Kidney epithelial cell (primary cell): ENCODE results near the gene TOR4A. TPM values are rescaled to one million over a fixed set of nuclear protein-coding genes. Genes with fewer than 3 reads are reported as not detected.

Experiments used
- DNase-seq: peaks from one replicate; pipeline ENCODE4 v3.0.0-alpha.2; 2010; ENCODE audit warnings: low read depth
- H3K27me3 ChIP-seq: 2 replicates; pipeline ENCODE4 v1.6.0; 2011; ENCODE audit warnings: low read length; ENCODE audit not compliant: control insufficient read depth, insufficient read depth
- H3K36me3 ChIP-seq: 2 replicates; pipeline ENCODE4 v1.5.1; 2011; ENCODE audit warnings: low read length; ENCODE audit not compliant: control insufficient read depth, insufficient read depth
- H3K4me3 ChIP-seq: 2 replicates; pipeline ENCODE4 v1.5.1; 2011; ENCODE audit warnings: low read depth, mild to moderate bottlenecking, control low read depth, low read length
- CTCF ChIP-seq: IDR thresholded peaks from 2 replicates; pipeline ENCODE4 v1.5.1; 2011; ENCODE audit warnings: mild to moderate bottlenecking, moderate library complexity, low read length, control low read depth, inconsistent platforms; ENCODE audit not compliant: insufficient read depth, poor library complexity, severe bottlenecking
- total RNA-seq: library from RNA; depleted of rRNA; stranded (reverse); fragments of >200 nt; gene quantifications from 2 replicates; pipeline ENCODE4 v1.2.3, GENCODE V29; 2015

The TOR4A gene
- total RNA-seq, 1 donor from 2014 or later, result 33.5 TPM

- no peak for TF ChIP-seq CTCF
- no peak overlapping the region for H3K4me3 ChIP-seq
- peaks cover 17% of the 10 kb centered on the region for H3K27me3 ChIP-seq
- no peaks in the 10 kb centered on the region for H3K36me3 ChIP-seq
- DNase-seq, result no peak
Measured at GRCh38 chr9:137313956-137314560, 36.5 kb downstream of the TOR4A start.

DNA sequence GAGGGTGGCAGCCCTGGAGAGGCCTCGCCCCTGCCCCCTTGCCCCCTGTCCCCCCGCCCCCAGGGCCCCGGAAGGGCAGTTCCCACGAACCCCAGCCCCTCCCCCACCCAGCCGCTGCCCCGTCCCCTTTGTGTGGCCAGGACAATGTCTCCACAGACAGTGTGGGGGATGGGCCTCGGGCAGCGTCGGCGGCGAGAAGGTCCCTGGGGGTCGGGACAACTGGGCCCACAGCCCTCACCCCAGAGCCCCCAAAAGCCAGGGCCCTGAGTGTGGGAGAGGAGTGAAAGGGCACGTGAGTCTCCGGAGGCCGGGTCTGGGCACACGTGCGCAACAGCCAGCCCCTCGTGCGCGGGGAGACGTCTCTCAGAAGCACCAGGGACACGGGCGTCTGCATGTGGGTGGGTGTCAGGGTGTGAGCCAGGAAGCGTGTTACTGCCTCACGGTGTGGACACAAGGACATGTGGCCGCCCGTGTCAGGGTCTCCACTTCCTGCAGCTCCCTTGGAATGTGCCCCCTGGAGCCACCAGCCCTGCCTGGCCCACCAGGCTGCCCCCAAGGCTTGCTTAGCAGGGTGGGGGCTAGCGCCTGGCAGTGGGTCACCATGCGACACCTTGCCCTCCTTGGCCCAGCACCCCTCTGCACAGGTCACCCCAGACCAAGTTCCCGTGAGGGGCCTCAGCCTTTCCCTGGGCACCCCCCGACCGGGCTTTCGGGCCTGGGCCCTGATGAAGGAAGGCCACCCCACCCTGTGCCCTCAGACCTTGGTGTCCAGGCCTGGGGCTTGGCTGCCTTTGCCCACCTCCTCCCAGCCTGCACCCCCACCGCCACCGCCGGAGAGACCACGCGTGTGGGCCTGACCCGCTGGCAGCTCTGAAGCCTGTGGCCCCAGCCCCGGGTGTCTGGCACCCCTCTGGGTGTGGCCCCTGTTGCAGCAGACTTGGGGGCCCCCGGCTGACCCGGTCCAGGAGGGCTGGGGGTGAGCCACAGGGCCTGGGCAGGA, 37.3 kb downstream of the TOR4A start:
- no peak for TF ChIP-seq CTCF
- Histone ChIP-seq H3K27me3 (peaks cover 17% of the 10 kb centered on the region), H3K4me3 (no peak overlapping the region), H3K36me3 (no peaks in the 10 kb centered on the region)
- no peak for DNase-seq

DNA sequence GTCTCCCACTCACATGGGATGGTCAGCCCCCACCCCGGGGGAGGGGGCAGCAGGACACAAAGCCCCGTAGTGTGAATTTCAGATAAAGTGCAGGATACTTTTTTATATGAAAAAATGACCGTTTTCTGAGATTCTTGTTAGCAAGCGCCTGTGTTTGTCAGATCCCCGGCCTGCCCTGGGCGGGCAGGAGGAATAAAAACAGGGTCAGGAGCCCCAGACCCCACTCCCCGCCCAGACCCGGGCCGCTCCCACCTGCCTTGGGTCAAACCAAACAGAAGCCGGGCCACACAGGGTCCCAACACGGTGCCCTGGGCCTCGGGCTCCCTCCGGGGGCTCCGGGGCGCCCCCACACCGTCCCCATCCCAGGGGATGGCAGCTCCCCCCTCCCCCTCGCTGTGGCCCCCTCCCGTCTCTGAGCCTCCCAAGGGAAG, 38.1 kb downstream of the TOR4A start:
- TF ChIP-seq CTCF, result no peak
- DNase-seq, result no peak
- Histone ChIP-seq H3K4me3 (no peak overlapping the region), H3K36me3 (no peaks in the 10 kb centered on the region), H3K27me3 (peaks cover 17% of the 10 kb centered on the region)

DNA sequence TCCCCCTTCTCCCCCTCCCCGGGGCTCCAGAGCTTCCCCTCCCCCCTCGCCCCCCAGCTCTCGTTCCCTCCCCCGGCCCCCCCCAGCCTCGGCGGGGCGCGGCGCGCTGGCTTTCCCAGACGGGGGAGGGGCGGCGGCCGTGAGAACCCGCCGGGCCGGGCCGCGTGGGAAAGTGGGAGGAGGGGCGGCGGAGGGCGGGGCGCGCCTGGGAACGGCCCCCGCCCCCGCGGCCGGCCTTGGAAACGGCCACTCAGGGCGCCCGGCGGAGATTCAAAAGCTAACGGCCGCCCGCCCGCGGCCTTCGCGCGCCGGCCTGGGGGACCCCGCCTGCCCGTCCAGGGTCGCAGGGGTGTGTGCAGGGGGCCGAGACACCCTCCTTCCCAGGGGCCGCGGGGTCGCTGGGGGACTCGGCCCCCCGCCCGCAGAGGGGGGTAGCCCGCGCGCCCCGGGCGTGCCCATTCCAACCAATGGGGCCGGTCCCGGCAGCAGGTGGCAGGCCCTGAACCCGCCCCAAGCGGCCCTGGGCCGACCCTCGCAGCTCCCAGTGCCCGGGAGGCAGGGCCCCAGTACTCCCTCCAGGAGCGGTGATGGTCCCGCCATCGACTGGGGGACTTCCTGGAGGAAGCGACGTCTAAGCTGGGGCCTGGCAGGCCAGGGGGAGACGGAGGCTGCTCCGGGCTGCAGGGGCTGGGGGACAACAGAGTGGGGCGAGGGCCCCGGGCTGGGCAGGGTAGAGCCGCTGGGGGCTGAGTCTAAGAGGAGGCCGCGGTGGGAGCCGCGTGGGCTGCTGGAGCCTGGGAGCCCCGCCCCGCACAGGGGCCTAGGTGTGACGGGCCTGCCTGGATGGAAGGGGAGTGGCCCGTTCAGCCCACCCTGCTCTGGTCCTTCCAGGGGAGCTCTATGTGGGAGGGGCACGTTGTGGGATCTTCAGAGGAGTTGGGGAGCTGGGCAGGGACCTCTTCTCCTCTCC, 38.8 kb downstream of the TOR4A start:
- Histone ChIP-seq H3K27me3 (peaks cover 17% of the 10 kb centered on the region), H3K4me3 (peak overlapping the region; percentile 22), H3K36me3 (no peaks in the 10 kb centered on the region)
- DNase-seq, result no peak
- no peak for TF ChIP-seq CTCF

DNA sequence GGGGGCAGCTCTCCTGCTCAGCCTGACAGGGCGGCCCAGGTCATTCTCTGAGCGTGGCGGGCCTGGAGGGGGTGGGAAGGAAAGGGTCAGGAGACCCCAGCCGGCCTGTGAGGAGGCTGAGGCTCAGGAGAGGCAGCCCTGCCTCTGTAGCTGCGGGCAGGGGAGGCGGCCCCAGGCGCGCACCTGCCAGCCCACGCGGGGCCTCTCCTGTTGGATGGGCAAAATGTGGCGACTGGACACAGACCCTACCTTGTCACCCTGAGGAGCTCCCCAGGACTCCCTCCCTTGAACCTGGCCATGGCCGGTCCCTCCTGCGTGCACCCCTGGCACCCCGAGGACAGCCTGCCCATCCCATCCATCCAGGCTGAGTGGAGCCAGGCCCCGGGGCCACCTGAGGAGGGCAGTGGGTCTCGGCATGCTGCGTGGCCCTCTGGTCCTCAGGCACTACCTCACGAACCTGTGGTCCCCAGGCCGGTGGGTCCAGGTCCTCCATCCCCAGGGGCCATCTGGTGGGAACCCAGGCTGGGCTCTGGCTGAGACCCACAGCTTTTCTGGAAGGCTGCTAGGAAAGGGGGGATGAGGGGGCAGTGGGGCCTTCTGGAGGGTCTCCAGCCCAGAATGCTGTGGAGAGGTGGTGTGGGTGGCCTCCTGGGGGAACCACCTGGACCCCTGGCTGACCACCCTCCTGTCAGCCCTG, 39.6 kb downstream of the TOR4A start:
- DNase-seq, result no peak
- no peak overlapping the region for H3K4me3 ChIP-seq
- H3K27me3 ChIP-seq, result peaks cover 17% of the 10 kb centered on the region
- no peaks in the 10 kb centered on the region for H3K36me3 ChIP-seq
- no peak for TF ChIP-seq CTCF
